Measurements from ENCODE around the gene MEAK7.

Gene MEAK7

GRCh38 chr16:84511180-84511800 is 6.8 kb upstream of the MEAK7 start:
- peak; percentile 84 for DNase-seq

- DNase-seq = no peak
Measured at GRCh38 chr16:84509032-84509950, 4.8 kb upstream of the MEAK7 start.

- DNase-seq = no peak
Measured at GRCh38 chr16:84508502-84508901, 4.0 kb upstream of the MEAK7 start.

GRCh38 chr16:84507011-84507982 is 2.8 kb upstream of the MEAK7 start:
- DNase-seq = no peak

- no peak for DNase-seq
Measured at GRCh38 chr16:84505249-84506187, 1.1 kb upstream of the MEAK7 start.

GRCh38 chr16:84503751-84504395 is 586 bp downstream of the MEAK7 start:
- DNase-seq = no peak

- DNase-seq = no peak
Measured at GRCh38 chr16:84502581-84502980, 1.9 kb downstream of the MEAK7 start.

- DNase-seq = no peak
Measured at GRCh38 chr16:84502075-84502474, 2.4 kb downstream of the MEAK7 start.

GRCh38 chr16:84501077-84501735 is 3.3 kb downstream of the MEAK7 start:
- DNase-seq = no peak

GRCh38 chr16:84500531-84500930 is 3.9 kb downstream of the MEAK7 start:
- no peak for DNase-seq

- no peak for DNase-seq
Measured at GRCh38 chr16:84499638-84500037, 4.8 kb downstream of the MEAK7 start.

- DNase-seq = no peak
Measured at GRCh38 chr16:84498859-84499620, 5.4 kb downstream of the MEAK7 start.

- no peak for DNase-seq
Measured at GRCh38 chr16:84498223-84498610, 6.2 kb downstream of the MEAK7 start.

- no peak for DNase-seq
Measured at GRCh38 chr16:84497418-84498222, 6.8 kb downstream of the MEAK7 start.

- DNase-seq = no peak
Measured at GRCh38 chr16:84496991-84497390, 7.5 kb downstream of the MEAK7 start.

GRCh38 chr16:84495506-84495905 is 9.0 kb downstream of the MEAK7 start:
- no peak for DNase-seq

- no peak for DNase-seq
Measured at GRCh38 chr16:84489131-84489530, 15.3 kb downstream of the MEAK7 start.

GRCh38 chr16:84487358-84487757 is 17.1 kb downstream of the MEAK7 start:
- DNase-seq = no peak

- DNase-seq = no peak
Measured at GRCh38 chr16:84486551-84487235, 17.8 kb downstream of the MEAK7 start.
